ENCODE data around the gene WFDC12. TPM values are rescaled to one million over a fixed set of nuclear protein-coding genes. Genes with fewer than 3 reads are reported as not detected.

Gene WFDC12
- total RNA-seq, 2 donors from 2014 or later, result not detected

DNA sequence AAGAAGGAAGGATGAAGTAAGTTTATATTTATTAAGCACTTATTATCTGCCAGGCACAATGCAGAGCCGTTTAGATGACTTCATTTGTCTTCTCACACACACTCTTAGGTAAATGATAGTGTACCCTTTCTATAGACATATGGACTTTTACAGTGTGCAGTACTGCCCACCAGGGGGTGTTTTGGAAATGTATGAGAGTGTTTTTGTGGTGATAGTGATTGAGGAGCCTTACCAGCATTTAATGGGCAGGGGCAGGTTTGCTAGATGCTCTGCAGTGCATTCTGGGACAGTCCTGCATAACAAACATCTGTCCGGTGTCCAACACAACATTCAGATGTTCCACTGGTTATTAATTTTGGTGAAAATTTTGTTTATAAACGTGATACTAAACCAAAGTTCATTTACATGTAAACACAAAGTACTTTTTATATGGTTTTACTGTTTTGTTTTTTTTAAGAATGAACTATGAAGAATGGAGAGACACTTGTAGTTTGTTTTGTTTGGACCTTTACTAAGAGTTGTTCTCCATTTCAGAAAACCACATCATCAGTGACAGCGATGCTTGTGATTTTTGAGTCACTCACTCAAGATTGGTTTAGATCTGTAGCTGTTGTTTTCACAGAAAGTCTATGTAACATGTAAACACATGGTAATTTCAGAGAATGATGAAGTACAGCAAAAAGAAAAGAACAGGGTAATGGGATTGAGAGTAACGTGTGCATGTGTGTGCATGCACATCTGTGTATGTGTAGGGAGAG, 43.2 kb downstream of the WFDC12 start:
- Histone ChIP-seq H3K4me3 (no peak overlapping the region), H3K4me1 (no peaks in the 10 kb centered on the region), H3K9me3 (no peaks in the 10 kb centered on the region), H3K27ac (no peak overlapping the region), H3K27me3 (no peaks in the 10 kb centered on the region), H3K36me3 (peaks cover 21% of the 10 kb centered on the region)
- DNase-seq (ENCODE audit: low spot score), result no peak
- no peak for TF ChIP-seq CTCF (IDR thresholded peaks at IDR 0.05)

- H3K36me3 ChIP-seq, result peaks cover 28% of the 10 kb centered on the region
- no peaks in the 10 kb centered on the region for H3K4me1 ChIP-seq
- TF ChIP-seq CTCF (IDR thresholded peaks at IDR 0.05), result no peak
- no peaks in the 10 kb centered on the region for H3K9me3 ChIP-seq
- no peak for DNase-seq (ENCODE audit: low spot score)
- no peak overlapping the region for H3K27ac ChIP-seq
- no peak overlapping the region for H3K4me3 ChIP-seq
- H3K27me3 ChIP-seq, result no peaks in the 10 kb centered on the region
Observed at GRCh38 chr20:45077559-45077958, 46.7 kb downstream of the WFDC12 start.

Other genes with a start within 250 kb of the WFDC12 start
- 10 to 100 TPM; 75.9 to 78.5 TPM for gene YWHAB, start 238.8 kb downstream of the WFDC12 start, total RNA-seq
- gene PABPC1L, start 214.4 kb downstream of the WFDC12 start, total RNA-seq, result 1 to 10 TPM; 1.5 to 2.3 TPM
- 10 to 100 TPM; 10.6 to 17.0 TPM for gene TOMM34, start 164.1 kb downstream of the WFDC12 start, total RNA-seq
- 10 to 100 TPM in 1 of 2 donors, 1 to 10 TPM in 1; 7.3 to 12.6 TPM for gene STK4, start 158.0 kb downstream of the WFDC12 start, total RNA-seq
- gene KCNS1, start 23.3 kb downstream of the WFDC12 start, total RNA-seq, result under 1 TPM; 0.33 to 0.39 TPM
- not detected for gene WFDC5, start 9.3 kb downstream of the WFDC12 start, total RNA-seq
- not detected for gene PI3, start 50.4 kb upstream of the WFDC12 start, total RNA-seq
- gene SEMG1, start 82.6 kb upstream of the WFDC12 start, total RNA-seq, result not detected
- not detected for gene SEMG2, start 96.9 kb upstream of the WFDC12 start, total RNA-seq
- gene SLPI, start 130.1 kb upstream of the WFDC12 start, total RNA-seq, result 100 to 1,000 TPM in 1 of 2 donors, 10 to 100 TPM in 1; 57.3 to 306 TPM
- gene RBPJL, start 182.4 kb upstream of the WFDC12 start, total RNA-seq, result not detected
- not detected for gene MATN4, start 183.8 kb upstream of the WFDC12 start, total RNA-seq
- 10 to 100 TPM; 71.4 to 95.2 TPM for gene SDC4, start 224.0 kb upstream of the WFDC12 start, total RNA-seq
- gene SYS1, start 238.7 kb upstream of the WFDC12 start, total RNA-seq, result 10 to 100 TPM; 31.7 to 41.9 TPM

Measured in right atrium auricular region (tissue), 2 donors.